ENCODE results near the gene SLC2A4.

DNA sequence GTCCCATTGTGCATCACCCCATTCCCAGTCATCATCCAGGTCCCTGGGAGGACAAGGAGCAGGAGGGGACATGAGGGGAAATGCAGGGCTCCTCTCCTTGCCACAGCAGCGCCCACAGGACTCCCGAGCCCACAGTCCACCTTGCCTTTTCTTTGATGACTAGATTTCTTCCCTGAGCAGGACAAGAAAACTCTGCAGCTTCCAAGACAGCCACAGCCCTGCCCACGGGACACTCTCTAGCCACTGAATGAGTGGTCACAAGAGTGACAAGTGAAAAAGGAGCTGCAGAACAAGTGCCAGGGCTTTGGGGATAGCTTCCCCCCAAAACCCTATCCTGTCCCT lies 42.9 kb downstream of the SLC2A4 start:
- TF ChIP-seq, protein P1, sequence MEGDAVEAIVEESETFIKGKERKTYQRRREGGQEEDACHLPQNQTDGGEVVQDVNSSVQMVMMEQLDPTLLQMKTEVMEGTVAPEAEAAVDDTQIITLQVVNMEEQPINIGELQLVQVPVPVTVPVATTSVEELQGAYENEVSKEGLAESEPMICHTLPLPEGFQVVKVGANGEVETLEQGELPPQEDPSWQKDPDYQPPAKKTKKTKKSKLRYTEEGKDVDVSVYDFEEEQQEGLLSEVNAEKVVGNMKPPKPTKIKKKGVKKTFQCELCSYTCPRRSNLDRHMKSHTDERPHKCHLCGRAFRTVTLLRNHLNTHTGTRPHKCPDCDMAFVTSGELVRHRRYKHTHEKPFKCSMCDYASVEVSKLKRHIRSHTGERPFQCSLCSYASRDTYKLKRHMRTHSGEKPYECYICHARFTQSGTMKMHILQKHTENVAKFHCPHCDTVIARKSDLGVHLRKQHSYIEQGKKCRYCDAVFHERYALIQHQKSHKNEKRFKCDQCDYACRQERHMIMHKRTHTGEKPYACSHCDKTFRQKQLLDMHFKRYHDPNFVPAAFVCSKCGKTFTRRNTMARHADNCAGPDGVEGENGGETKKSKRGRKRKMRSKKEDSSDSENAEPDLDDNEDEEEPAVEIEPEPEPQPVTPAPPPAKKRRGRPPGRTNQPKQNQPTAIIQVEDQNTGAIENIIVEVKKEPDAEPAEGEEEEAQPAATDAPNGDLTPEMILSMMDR (conservative IDR thresholded peaks at IDR 0.05) = no peak; the same call in 1 of the 2 replicates
- no peak for TF ChIP-seq ZFX (IDR thresholded peaks at IDR 0.05)
